Measurements from ENCODE around the gene SPATA33.

SPATA33 gene

GRCh38 chr16:89641458-89642119, 16.0 kb upstream of the SPATA33 start:
- DNase-seq (ENCODE audit: low read depth): no peak
- no peak for TF ChIP-seq CTCF (conservative IDR thresholded peaks at IDR 0.05; ENCODE audit: control insufficient read depth, insufficient read depth, low read depth, low read length)

GRCh38 chr16:89642574-89642973, 15.1 kb upstream of the SPATA33 start:
- H3K4me3 ChIP-seq (ENCODE audit: control insufficient read depth, low read depth, low read length): no peak overlapping the region
- no peak for DNase-seq (ENCODE audit: low read depth)
- no peak for TF ChIP-seq CTCF (conservative IDR thresholded peaks at IDR 0.05; ENCODE audit: control insufficient read depth, insufficient read depth, low read depth, low read length)

More at GRCh38 chr16:89641458-89642119, 16.0 kb upstream of the SPATA33 start:
- no peak overlapping the region for H3K4me3 ChIP-seq (ENCODE audit: control insufficient read depth, low read depth, low read length)

GRCh38 chr16:89643769-89644300, 13.8 kb upstream of the SPATA33 start:
- no peak for TF ChIP-seq CTCF (conservative IDR thresholded peaks at IDR 0.05; ENCODE audit: control insufficient read depth, insufficient read depth, low read depth, low read length)
- DNase-seq (ENCODE audit: low read depth): no peak
- H3K4me3 ChIP-seq (ENCODE audit: control insufficient read depth, low read depth, low read length): no peak overlapping the region

GRCh38 chr16:89645122-89645521, 12.5 kb upstream of the SPATA33 start:
- DNase-seq (ENCODE audit: low read depth): no peak
- TF ChIP-seq CTCF (conservative IDR thresholded peaks at IDR 0.05; ENCODE audit: control insufficient read depth, insufficient read depth, low read depth, low read length): no peak
- no peak overlapping the region for H3K4me3 ChIP-seq (ENCODE audit: control insufficient read depth, low read depth, low read length)

- TF ChIP-seq CTCF (conservative IDR thresholded peaks at IDR 0.05; ENCODE audit: control insufficient read depth, insufficient read depth, low read depth, low read length): no peak
- no peak overlapping the region for H3K4me3 ChIP-seq (ENCODE audit: control insufficient read depth, low read depth, low read length)
- no peak for DNase-seq (ENCODE audit: low read depth)
Measured at GRCh38 chr16:89646270-89646669, 11.4 kb upstream of the SPATA33 start.

- no peak for TF ChIP-seq CTCF (conservative IDR thresholded peaks at IDR 0.05; ENCODE audit: control insufficient read depth, insufficient read depth, low read depth, low read length)
- H3K4me3 ChIP-seq (ENCODE audit: control insufficient read depth, low read depth, low read length): no peak overlapping the region
- no peak for DNase-seq (ENCODE audit: low read depth)
Measured at GRCh38 chr16:89646906-89647305, 10.7 kb upstream of the SPATA33 start.
